ENCODE measurements around the gene BAG2.

Gene BAG2

DNA sequence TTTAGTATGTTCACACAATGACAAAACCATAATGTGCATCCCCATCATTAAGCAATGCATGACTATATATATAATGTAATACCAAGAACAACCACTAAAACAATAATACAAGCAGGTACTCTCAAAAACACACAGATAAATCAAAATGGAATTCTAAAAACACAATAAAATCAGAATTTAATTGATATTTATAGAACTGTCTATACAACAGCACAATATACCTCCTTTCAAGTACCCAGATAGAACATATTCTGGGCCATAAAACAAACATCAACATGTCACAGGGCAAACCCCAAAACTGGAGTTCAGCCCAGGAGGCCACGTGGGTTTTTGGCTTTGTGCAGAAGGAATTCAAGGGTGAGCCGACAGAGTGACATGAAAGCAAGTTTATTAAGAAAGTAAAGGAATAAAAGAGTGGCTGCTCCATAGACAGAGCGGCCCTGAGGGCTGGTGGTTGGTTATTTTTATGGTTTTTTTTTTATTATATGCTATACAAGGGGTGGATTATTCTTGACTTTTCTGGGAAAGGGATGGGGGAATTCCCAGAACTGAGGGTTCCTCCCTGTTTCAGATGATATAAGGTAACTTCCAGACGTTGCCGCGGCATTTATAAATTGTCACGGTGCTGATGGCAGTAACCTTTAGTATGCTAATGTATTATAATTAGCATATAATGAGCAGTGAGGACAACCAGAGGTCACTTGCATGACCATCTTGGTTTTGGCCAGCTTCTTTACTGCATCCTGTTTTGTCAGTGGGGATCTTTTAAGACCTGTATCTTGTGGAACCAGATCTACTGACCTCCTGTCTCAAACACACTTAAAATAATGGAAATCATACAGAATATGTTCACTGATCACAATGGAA lies 44.3 kb downstream of the BAG2 start:
- Histone ChIP-seq H3K27me3 (ENCODE audit: insufficient read depth, low read depth) (no peaks in the 10 kb centered on the region), H3K4me1 (ENCODE audit: low read depth, poor library complexity, severe bottlenecking) (peaks cover 23% of the 10 kb centered on the region), H3K4me2 (peak overlapping the region; percentile 56), H3K9ac (no peak overlapping the region), H3K79me2 (ENCODE audit: insufficient read depth, low read depth) (peaks cover 14% of the 10 kb centered on the region; the same call in 1 of the 2 replicates), H3K4me3 (IDR thresholded peaks at IDR 0.05; ENCODE audit: insufficient read depth, low read depth, low read length) (no peak overlapping the region), H3K27ac (no peak overlapping the region), H4K20me1 (ENCODE audit: insufficient read depth) (no peaks in the 10 kb centered on the region), H2AFZ (ENCODE audit: low read depth) (no peak overlapping the region), H3K36me3 (ENCODE audit: insufficient read depth) (no peaks in the 10 kb centered on the region)
- TF ChIP-seq, protein P1, sequence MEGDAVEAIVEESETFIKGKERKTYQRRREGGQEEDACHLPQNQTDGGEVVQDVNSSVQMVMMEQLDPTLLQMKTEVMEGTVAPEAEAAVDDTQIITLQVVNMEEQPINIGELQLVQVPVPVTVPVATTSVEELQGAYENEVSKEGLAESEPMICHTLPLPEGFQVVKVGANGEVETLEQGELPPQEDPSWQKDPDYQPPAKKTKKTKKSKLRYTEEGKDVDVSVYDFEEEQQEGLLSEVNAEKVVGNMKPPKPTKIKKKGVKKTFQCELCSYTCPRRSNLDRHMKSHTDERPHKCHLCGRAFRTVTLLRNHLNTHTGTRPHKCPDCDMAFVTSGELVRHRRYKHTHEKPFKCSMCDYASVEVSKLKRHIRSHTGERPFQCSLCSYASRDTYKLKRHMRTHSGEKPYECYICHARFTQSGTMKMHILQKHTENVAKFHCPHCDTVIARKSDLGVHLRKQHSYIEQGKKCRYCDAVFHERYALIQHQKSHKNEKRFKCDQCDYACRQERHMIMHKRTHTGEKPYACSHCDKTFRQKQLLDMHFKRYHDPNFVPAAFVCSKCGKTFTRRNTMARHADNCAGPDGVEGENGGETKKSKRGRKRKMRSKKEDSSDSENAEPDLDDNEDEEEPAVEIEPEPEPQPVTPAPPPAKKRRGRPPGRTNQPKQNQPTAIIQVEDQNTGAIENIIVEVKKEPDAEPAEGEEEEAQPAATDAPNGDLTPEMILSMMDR (conservative IDR thresholded peaks at IDR 0.05; ENCODE audit: low read depth, low read length): peak; percentile 46

DNA sequence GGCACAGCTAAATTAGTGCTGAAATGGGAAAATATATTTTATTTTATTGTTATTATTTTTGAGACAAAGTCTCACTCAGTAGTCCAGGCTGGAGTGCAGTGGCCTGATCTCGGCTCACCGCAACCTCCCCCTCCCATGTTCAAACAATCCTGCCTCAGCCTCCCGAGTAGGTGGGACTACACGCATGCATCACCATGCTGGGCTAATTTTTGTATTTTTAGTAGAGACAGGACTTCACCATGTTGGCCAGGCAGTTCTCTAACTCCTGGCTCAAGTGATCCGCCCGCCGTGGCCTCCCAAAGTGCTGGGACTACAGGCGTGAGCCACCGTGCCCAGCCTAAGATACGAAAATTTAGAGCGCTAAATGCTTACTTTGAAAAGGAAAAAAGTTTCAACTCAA lies 45.1 kb downstream of the BAG2 start:
- peaks cover 23% of the 10 kb centered on the region for H3K4me1 ChIP-seq (ENCODE audit: low read depth, poor library complexity, severe bottlenecking)
- no peak overlapping the region for H2AFZ ChIP-seq (ENCODE audit: low read depth)
- H4K20me1 ChIP-seq (ENCODE audit: insufficient read depth): no peaks in the 10 kb centered on the region
- H3K36me3 ChIP-seq (ENCODE audit: insufficient read depth): no peaks in the 10 kb centered on the region
- H3K27ac ChIP-seq: no peak overlapping the region
- H3K79me2 ChIP-seq (ENCODE audit: insufficient read depth, low read depth): peaks cover 14% of the 10 kb centered on the region; the same call in 1 of the 2 replicates
- no peak overlapping the region for H3K4me3 ChIP-seq (IDR thresholded peaks at IDR 0.05; ENCODE audit: insufficient read depth, low read depth, low read length)
- H3K27me3 ChIP-seq (ENCODE audit: insufficient read depth, low read depth): no peaks in the 10 kb centered on the region
- no peak overlapping the region for H3K9ac ChIP-seq
- H3K4me2 ChIP-seq: peak overlapping the region; percentile 56
- TF ChIP-seq, protein P1 (conservative IDR thresholded peaks at IDR 0.05; ENCODE audit: low read depth, low read length): no peak

DNA sequence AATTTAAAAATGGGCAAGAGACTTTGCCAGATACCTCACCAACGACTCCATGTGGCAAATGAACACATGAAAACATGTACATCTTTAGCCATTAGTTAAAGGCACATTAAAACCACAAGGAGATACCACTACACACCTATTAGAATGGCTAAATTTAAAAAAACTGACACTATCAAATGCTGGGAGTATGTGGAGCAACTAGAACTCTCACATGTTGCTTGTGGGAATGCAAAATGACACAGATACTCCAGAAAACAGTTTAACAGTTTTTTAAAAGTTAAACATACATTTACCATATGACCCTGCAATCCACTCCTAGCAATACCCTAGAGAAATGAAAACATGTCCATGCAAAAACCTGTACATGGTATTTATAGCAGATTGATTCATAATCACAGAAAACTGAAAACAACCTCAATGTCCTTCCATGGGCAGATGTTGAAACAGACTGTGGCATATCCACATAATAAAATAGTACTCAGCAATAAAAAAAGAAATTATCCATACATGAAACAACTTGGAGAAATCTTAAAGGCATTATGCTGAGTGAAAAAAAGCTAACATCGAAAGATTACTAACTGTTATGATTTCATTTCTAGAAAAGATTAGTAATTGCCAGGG lies 48.1 kb downstream of the BAG2 start:
- Histone ChIP-seq H4K20me1 (ENCODE audit: insufficient read depth) (no peaks in the 10 kb centered on the region), H3K27me3 (ENCODE audit: insufficient read depth, low read depth) (no peaks in the 10 kb centered on the region), H3K9ac (no peak overlapping the region), H2AFZ (ENCODE audit: low read depth) (no peak overlapping the region), H3K36me3 (ENCODE audit: insufficient read depth) (no peaks in the 10 kb centered on the region), H3K79me2 (ENCODE audit: insufficient read depth, low read depth) (peaks cover 10% of the 10 kb centered on the region; the same call in 1 of the 2 replicates), H3K4me1 (ENCODE audit: low read depth, poor library complexity, severe bottlenecking) (peaks cover 28% of the 10 kb centered on the region), H3K4me3 (IDR thresholded peaks at IDR 0.05; ENCODE audit: insufficient read depth, low read depth, low read length) (no peak overlapping the region), H3K27ac (no peak overlapping the region), H3K4me2 (no peak overlapping the region)
- TF ChIP-seq, protein P1 (conservative IDR thresholded peaks at IDR 0.05; ENCODE audit: low read depth, low read length): no peak

DNA sequence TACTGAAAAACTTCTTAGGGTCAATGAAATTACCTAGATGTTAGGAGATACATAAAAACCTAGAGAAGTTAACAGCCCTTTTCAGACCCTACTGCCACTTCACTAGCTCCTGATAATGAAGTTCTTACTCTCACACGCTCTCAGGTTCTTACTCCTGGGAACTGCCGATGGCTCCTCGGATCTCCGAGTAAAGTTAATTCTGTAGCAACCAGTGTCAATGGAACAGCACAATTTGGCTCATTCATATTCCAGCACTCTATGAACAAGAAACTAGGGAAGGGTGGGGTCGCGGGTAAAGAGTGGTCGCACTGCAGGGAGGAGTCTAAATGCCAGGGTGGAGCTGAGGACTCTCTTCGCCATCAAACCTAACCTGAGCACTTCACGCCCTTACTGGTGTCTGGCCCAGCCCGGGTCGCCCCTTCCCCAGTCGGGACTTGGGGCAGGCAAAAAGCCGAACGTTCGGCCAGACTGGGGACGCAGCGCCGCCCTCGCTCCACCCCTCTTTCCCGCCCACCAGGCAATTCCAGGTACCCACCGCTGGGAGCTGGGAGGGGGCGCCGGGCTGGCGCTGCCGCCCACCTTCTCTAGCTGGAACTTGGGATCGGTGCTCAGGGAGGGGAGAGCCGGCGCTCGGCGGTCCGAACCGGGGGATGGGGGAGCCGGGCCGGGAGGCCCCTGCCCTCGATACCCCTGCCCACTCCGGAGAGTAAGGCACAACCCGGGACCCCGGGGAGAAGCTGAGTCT lies 49.2 kb downstream of the BAG2 start:
- Histone ChIP-seq H3K9ac (peak overlapping the region; percentile 32; the same call in 1 of the 2 replicates), H3K27ac (peak overlapping the region; percentile 28; the same call in 1 of the 2 replicates), H2AFZ (ENCODE audit: low read depth) (peak overlapping the region; percentile 99), H3K27me3 (ENCODE audit: insufficient read depth, low read depth) (no peaks in the 10 kb centered on the region), H3K4me1 (ENCODE audit: low read depth, poor library complexity, severe bottlenecking) (peaks cover 27% of the 10 kb centered on the region), H3K79me2 (ENCODE audit: insufficient read depth, low read depth) (peaks cover 6% of the 10 kb centered on the region; the same call in 1 of the 2 replicates), H4K20me1 (ENCODE audit: insufficient read depth) (no peaks in the 10 kb centered on the region), H3K4me2 (peak overlapping the region; percentile 62), H3K4me3 (IDR thresholded peaks at IDR 0.05; ENCODE audit: insufficient read depth, low read depth, low read length) (no peak overlapping the region), H3K36me3 (ENCODE audit: insufficient read depth) (no peaks in the 10 kb centered on the region)
- TF ChIP-seq, protein P1 (conservative IDR thresholded peaks at IDR 0.05; ENCODE audit: low read depth, low read length): no peak
